Esophagus muscularis mucosa (tissue), 4 donors: ENCODE results near the gene CDKL5. TPM values are rescaled to one million over a fixed set of nuclear protein-coding genes. Genes with fewer than 3 reads are reported as not detected.

Experiments used
- DNase-seq: peaks from one replicate; pipeline ENCODE4 v3.0.0-alpha.2; 2017; ENCODE audit errors: extremely low spot score
- H3K27ac ChIP-seq, 4 donors: fragments of 200-600 bp; sonication (generic); replicated peaks in 1 of 4; 1 replicate in 3 of 4; 2 replicates in 1 of 4; pipeline ENCODE4 v1.5.1; 2016 to 2019; ENCODE audit warnings: mild to moderate bottlenecking in 1 of 4
- H3K27me3 ChIP-seq, 4 donors: fragments of 200-600 bp; sonication (generic); one replicate each; pipeline versions ENCODE4 v1.5.1 to v1.6.0; 2016 to 2019
- H3K36me3 ChIP-seq, 4 donors: fragments of 200-600 bp; sonication (generic); one replicate each; pipeline ENCODE4 v1.5.1; 2016 to 2019
- H3K4me1 ChIP-seq, 4 donors: fragments of 200-600 bp; sonication (generic); one replicate each; pipeline ENCODE4 v1.5.1; 2016 to 2019
- H3K4me3 ChIP-seq, 4 donors: fragments of 200-600 bp; sonication (generic); 1 replicate in 2 of 4; 2 replicates in 2 of 4; pipeline ENCODE4 v1.5.1; 2016 to 2019; ENCODE audit warnings: mild to moderate bottlenecking in 4 of 4, moderate library complexity in 1 of 4
- H3K9me3 ChIP-seq, 4 donors: fragments of 200-600 bp; sonication (generic); 1 replicate in 3 of 4; 2 replicates in 1 of 4; pipeline ENCODE4 v1.5.1; 2016 to 2019
- EP300 ChIP-seq: sonication (generic); formaldehyde crosslinking; IDR thresholded peaks from one replicate; pipeline ENCODE4 v1.6.1; 2017; ENCODE audit warnings: antibody characterized with exemption
- POLR2A ChIP-seq: fragments of 450-650 bp; IDR thresholded peaks from one replicate; pipeline ENCODE4 v1.6.1; 2017; ENCODE audit warnings: antibody characterized with exemption, moderate library complexity, mild to moderate bottlenecking, low read depth
- POLR2AphosphoS5 ChIP-seq, 2 donors: sonication (generic); formaldehyde crosslinking; IDR thresholded peaks; one replicate each; pipeline ENCODE4 v1.6.1; 2017; ENCODE audit warnings: antibody characterized with exemption in 2 of 2
- WGBS: methylation state at CpG from one replicate; pipeline ENCODE4 v1.1.5; 2018; 5-methylcytosine and 5-hydroxymethylcytosine counted together
- intact Hi-C: fragments of 100-400 bp; cut with DNase I; formaldehyde crosslinking; loops from one replicate; pipeline ENCODE4 v1.15.1; 2023
- total RNA-seq, 4 donors: library from RNA; depleted of rRNA; stranded (reverse); fragments of >200 nt; gene quantifications; one replicate each; pipeline versions ENCODE4 v1.1.0 to v1.2.1, GENCODE V29; 2016
- TF ChIP-seq, protein P1 (sequence below), 3 experiments: fragments of 200-600 bp in 2 of 3; fragments of 450-650 bp in 1 of 3; sonication (generic) in 2 of 3; IDR thresholded peaks; one replicate each; pipeline ENCODE4 v1.5.1; 2017 to 2019; ENCODE audit warnings: antibody characterized with exemption in 3 of 3, mild to moderate bottlenecking in 2 of 3, moderate library complexity in 1 of 3

The CDKL5 gene
- total RNA-seq, 4 donors from 2014 or later, result 3.7 to 6.5 (median 4.6) TPM

DNA sequence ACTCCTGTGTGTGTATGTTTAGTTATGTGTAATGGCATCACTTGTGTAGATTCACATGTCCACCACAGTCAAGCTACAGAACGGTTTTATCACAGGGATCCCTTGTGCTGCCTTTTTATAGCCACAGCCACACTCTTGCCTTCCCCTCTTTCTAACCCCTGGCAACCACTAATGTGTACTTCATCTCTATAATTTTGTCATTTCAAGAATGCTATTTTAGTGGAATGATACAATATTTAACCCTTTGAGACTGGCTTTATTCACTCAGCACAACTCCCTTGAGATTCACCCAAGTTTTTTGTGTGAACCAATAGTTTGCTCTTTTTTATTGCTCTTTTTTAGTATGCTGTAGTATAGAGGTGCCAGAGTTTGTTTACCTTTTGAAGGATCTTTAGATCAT is 112.1 kb downstream of the CDKL5 start:
- intact Hi-C loops, result no loop called here
- no peak for DNase-seq
- Histone ChIP-seq H3K27me3 (no peaks in the 10 kb centered on the region), H3K36me3 (no peaks in the 10 kb centered on the region), H3K4me3 (no peak overlapping the region), H3K9me3 (no peaks in the 10 kb centered on the region), H3K27ac (no peak overlapping the region), H3K4me1 (no peaks in the 10 kb centered on the region)
- WGBS, result 47% methylated on average over 1 of the region's 1 CpG
- no peak for TF ChIP-seq EP300
- TF ChIP-seq POLR2A, result no peak
- no peak for TF ChIP-seq POLR2AphosphoS5 (IDR thresholded peaks at IDR 0.05)
- TF ChIP-seq, protein P1, sequence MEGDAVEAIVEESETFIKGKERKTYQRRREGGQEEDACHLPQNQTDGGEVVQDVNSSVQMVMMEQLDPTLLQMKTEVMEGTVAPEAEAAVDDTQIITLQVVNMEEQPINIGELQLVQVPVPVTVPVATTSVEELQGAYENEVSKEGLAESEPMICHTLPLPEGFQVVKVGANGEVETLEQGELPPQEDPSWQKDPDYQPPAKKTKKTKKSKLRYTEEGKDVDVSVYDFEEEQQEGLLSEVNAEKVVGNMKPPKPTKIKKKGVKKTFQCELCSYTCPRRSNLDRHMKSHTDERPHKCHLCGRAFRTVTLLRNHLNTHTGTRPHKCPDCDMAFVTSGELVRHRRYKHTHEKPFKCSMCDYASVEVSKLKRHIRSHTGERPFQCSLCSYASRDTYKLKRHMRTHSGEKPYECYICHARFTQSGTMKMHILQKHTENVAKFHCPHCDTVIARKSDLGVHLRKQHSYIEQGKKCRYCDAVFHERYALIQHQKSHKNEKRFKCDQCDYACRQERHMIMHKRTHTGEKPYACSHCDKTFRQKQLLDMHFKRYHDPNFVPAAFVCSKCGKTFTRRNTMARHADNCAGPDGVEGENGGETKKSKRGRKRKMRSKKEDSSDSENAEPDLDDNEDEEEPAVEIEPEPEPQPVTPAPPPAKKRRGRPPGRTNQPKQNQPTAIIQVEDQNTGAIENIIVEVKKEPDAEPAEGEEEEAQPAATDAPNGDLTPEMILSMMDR (IDR thresholded peaks at IDR 0.05), result no peak

DNA sequence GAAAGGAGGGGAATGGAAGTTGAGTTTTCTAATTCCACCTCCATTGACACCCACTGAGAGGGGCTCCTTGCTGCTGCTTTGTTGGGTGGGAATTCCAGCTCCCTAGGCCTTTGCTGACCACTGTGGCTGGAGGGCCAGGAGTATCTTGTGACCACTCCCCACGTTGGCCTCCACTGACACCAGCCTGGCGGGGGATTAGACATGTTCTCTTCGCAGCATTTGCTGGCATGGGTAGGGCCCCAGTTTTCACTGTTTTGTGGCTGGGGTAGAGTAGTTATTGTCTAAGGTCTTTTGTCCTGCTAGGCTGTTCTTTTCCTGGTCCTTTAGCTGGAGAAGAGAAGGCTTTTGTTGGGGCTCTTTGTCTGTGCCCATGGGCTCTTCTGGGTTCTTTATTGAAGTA is 116.7 kb downstream of the CDKL5 start:
- no peaks in the 10 kb centered on the region for H3K9me3 ChIP-seq
- no peak overlapping the region for H3K4me3 ChIP-seq
- H3K27me3 ChIP-seq, result no peaks in the 10 kb centered on the region
- 74% methylated on average over 3 of the region's 3 CpGs for WGBS
- intact Hi-C loops, result no loop called here
- no peaks in the 10 kb centered on the region for H3K36me3 ChIP-seq
- DNase-seq, result no peak
- H3K4me1 ChIP-seq, result peaks cover 0 to 6% (median 1%) of the 10 kb centered on the region in 4 donors
- TF ChIP-seq POLR2AphosphoS5 (IDR thresholded peaks at IDR 0.05) (no peak), POLR2A (no peak), EP300 (no peak)
- TF ChIP-seq, protein P1 (IDR thresholded peaks at IDR 0.05), result no peak
- H3K27ac ChIP-seq, result no peak overlapping the region

DNA sequence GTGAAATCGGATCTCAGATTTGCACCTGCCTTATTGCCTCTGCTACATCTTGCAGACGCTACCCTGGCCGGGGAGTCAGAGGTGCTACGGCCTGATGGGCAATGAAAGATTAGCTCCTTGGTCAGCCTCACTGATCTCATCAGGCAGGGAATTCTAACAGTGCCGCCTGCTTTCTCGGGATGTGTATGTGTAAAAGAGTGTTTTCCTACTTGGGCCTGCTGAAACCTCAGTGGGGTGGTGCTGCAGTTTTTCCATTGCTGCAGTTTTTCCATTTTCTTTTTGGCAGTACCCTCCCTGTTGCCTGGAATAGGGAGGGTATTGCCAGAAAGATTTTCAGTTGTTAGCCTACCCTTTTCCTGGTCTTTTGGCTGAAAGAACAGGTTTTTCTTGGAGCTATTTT is 117.5 kb downstream of the CDKL5 start:
- Histone ChIP-seq H3K9me3 (no peaks in the 10 kb centered on the region), H3K27ac (no peak overlapping the region), H3K4me3 (no peak overlapping the region), H3K27me3 (no peaks in the 10 kb centered on the region), H3K36me3 (no peaks in the 10 kb centered on the region), H3K4me1 (peaks cover 0 to 6% (median 1%) of the 10 kb centered on the region in 4 donors)
- intact Hi-C loops, result no loop called here
- no peak for TF ChIP-seq POLR2A
- TF ChIP-seq, protein P1 (IDR thresholded peaks at IDR 0.05), result no peak
- TF ChIP-seq POLR2AphosphoS5 (IDR thresholded peaks at IDR 0.05), result no peak
- 92% methylated on average over 6 of the region's 6 CpGs for WGBS
- no peak for DNase-seq

DNA sequence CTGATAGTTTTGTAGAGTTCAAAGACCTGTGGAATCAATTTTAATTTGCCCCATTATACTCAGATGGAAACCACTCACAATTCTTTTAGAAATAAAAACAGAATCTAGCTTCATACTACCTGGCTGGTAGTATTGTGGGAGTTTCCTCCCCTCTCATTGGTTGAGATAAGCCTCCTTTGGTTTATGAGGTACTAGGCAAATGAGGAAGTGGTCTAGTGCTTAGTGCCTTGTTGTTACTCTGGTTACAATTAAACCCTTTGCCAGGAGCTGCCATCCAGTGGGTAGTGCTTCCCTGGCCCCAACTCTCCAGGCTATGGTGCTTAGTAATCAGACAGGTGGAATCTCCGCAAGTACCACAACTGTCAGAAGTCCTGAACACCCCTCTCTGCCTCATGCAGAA is 118.3 kb downstream of the CDKL5 start:
- Histone ChIP-seq H3K4me3 (no peak overlapping the region), H3K27ac (no peak overlapping the region), H3K27me3 (no peaks in the 10 kb centered on the region), H3K4me1 (peaks cover 0 to 6% (median 1%) of the 10 kb centered on the region in 4 donors), H3K9me3 (no peaks in the 10 kb centered on the region), H3K36me3 (no peaks in the 10 kb centered on the region)
- intact Hi-C loops, result no loop called here
- no peak for DNase-seq
- 100% methylated on average over 1 of the region's 1 CpG for WGBS
- TF ChIP-seq POLR2AphosphoS5 (IDR thresholded peaks at IDR 0.05) (no peak), EP300 (no peak), POLR2A (no peak)
- TF ChIP-seq, protein P1 (IDR thresholded peaks at IDR 0.05), result no peak

DNA sequence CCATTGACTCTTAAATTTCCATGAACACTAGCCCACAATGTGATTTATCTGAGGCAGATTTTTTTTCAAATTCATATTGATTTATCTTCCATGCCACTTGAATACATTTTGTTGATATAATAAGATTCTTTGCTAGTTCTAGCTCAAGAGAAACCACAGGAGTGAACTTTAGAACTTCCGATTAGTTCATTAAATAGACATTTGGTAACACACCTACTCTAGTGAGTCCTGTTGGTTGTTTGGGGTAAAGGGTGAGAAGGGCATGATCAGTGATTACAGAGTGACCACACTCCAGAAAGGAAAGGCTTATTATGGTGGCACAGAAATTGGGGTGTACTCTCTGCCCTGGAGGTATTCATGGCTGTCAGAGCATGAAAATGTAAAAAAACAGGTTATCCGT is 120.4 kb downstream of the CDKL5 start:
- Histone ChIP-seq H3K27me3 (no peaks in the 10 kb centered on the region), H3K4me1 (peaks cover 0 to 6% (median 1%) of the 10 kb centered on the region in 4 donors), H3K36me3 (no peaks in the 10 kb centered on the region), H3K4me3 (no peak overlapping the region), H3K27ac (no peak overlapping the region), H3K9me3 (no peaks in the 10 kb centered on the region)
- TF ChIP-seq, protein P1 (IDR thresholded peaks at IDR 0.05), result no peak
- TF ChIP-seq POLR2AphosphoS5 (IDR thresholded peaks at IDR 0.05) (no peak), EP300 (no peak), POLR2A (no peak)
- intact Hi-C loops, result no loop called here
- no peak for DNase-seq
- 86% methylated on average over 2 of the region's 2 CpGs for WGBS
